ENCODE measurements around the gene GDF11. TPM values are rescaled to one million over a fixed set of nuclear protein-coding genes. Genes with fewer than 3 reads are reported as not detected.
A peak's percentile ranks its signal among the peaks of the same experiment; 100 is the strongest.

The GDF11 gene
- 6.1 TPM for total RNA-seq

DNA sequence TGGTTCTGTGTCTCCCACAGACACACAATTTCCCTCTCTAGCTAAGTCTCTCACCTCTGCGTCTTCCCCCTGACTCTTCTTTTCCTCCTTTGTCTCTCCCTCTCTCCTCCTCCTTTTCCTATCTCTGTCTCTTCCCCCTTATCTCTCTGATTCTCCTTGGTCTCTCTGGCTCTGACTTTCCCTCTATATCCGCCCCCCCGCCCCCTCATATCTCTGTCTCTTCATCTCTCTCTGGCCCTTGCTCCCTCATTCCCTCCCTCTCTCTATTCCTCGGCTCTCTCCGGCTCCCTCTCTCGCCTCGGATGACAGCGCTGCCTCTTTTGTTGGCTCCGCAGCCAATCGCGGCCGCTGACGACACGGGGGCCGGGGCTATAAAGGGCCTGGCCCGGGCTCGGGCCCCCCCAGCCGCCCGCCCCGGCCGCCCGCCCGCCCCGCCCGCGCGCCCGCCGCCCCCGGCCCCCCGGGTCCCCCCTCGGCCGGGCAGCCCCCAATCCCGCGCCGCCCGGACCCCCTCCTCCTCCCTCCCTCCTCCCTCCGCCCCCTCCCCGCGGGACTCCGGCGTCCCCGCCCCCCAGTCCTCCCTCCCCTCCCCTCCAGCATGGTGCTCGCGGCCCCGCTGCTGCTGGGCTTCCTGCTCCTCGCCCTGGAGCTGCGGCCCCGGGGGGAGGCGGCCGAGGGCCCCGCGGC, at the start of gene GDF11:
Gene GDF11 (plus strand): TSS at position 404 of the 687 bp plus-strand sequence. CDS start 195 bp downstream, at position 599.
- DNase-seq (ENCODE audit: low spot score in 2 of 2) (peak; percentile 91 to 92), FAIRE-seq (no peak)

DNA sequence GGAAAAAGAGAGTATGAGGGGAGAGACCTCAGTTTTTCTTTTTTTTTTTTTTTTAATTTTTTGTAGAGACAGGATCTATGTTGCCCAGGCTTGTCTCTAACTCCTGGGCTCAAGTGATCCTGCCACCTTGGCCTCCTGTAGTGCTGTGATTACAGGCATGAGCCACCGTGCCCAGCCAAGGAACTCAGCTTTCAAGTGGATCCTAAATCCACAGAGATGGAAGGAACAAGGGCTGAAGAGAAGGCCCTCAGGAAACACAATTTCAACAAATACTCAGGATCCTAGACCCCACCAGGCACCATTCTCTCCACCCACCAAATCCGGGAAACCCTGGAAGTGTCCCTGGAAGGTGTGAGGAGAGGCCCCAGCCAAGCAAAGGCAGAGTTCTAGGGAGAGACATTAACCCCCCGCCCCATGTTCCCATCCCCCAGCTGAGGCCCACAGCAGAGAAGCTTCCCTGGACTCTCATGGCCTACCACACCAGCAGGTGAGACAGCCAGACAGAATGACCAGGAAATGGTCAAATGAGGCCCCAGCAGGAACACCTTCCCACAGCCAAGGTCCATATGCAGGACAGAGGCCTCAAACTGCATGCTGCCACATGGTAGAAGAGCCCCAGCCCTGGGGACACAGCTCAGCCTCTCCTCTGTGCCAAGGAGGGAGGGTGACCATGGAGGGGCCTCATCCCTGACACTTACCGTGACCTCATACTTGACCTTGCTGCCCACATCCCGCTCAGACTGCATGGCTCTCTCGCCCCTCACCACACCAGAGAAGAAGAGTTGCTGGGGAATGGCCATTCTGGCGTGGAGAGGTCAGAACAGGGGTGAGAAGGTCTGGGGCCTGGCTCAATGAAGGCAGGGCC, 49.4 kb upstream of the GDF11 start:
- no peak for DNase-seq (ENCODE audit: low spot score in 2 of 2)
- no peak for FAIRE-seq

DNA sequence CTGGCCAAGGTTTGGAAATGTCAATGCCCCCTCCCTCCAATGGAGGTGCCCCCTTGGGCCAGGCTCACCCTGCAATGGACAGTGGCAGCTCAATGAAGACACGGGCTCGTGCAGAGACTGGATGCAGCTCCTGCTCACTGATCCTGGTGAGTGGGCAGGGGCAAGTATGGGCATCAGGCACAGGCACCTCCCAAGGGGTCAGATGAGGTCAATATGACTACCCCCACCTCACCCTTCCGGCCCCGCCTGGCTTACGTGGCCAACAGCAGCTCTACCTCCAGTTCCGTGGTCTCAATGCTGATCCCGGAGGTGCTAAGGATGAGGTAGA, 48.8 kb upstream of the GDF11 start:
- FAIRE-seq (no peak), DNase-seq (ENCODE audit: low spot score in 2 of 2) (no peak)

DNA sequence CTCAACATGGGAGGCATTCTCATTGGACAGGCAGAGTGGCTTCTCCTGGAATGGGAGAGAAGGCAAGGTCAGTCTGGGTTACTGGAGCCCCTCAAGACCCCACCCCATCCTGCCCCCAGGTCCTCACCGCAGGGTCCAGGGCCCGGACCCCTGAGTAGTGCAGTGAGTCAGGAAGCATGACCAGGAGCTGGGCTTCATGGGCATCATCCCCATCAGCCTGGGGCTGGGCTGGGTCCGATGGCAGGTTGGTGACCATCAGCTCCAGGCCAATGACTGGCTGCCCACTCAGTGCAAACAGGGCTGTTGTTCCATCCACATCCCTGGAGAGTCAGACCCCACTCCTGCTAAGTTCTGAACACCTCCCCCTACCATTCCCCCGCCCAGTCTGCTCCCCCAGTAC, 48.3 kb upstream of the GDF11 start:
- FAIRE-seq (no peak), DNase-seq (ENCODE audit: low spot score in 2 of 2) (no peak)

DNA sequence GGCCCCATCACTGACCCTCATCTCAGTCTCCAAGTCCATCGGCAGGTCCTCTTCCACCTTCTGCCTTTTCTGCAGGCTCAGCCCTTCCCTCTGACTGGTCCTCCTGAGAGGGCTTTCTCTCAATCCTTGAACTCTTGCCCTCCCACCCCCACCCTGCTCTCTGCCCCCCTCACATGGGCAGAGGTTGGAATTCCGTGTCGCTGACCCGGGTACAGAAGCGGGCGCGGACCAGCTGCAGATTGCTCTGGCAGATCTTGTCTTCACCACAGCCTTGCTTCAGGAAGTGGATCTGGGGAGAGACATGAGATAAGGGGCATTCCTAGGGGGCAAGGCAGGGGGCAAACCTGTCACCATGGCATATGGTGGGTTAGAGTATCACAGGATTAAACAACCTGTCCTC, 47.6 kb upstream of the GDF11 start:
- FAIRE-seq (no peak), DNase-seq (ENCODE audit: low spot score in 2 of 2) (no peak)

DNA sequence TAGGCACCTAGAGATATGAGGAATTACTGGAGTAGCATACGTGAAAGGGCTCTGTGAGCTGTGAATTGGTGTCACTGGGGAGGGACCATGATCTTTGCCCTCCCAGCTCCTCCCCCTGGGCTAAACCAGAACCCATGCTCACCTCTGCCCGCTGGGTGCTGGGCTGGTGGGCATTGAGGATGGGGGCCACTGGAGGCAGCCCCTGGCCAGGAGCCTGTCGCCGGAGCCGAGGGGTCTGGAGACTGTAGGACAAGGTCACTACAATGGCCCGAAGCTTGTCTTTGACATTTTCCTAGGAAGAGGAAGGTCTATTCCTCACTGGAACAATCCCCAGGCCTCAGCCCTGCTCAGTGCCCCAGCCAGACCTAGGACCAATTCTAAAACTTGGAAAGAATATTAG, 46.8 kb upstream of the GDF11 start:
- FAIRE-seq, result no peak
- no peak for DNase-seq (ENCODE audit: low spot score in 2 of 2)

DNA sequence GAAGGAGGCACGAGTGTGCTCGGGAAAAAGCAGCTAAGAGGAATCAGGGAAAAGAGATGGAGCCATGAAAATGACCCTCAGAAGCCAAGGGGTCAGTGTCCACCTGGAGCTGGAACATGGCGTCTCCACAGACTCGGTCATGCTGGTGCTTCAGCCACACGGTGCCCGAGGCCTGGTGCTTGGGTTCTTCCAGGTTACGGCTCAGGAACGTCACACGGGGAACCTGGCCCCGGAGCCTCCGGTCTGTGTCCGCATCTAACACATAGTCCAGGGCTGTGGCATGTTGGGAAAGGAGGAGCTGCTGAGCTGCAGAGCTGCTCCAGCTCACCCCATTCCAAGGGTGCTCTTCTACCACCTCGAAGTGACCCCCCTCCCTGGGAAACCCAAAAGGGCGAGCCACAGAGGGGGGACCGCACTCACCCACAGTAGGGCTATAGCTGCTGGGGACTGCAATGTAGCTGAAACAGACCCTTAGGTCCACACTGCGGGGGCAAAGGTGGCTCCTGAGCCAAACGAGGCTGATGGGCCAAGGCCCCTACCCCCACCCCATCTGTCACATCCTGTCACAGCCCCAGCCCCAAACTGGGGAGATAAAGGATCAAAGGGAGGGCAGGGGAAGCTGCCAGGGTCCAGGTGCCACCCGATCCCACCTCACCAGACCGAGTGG, 46.0 kb upstream of the GDF11 start:
- DNase-seq (ENCODE audit: low spot score in 2 of 2), result no peak
- no peak for FAIRE-seq

DNA sequence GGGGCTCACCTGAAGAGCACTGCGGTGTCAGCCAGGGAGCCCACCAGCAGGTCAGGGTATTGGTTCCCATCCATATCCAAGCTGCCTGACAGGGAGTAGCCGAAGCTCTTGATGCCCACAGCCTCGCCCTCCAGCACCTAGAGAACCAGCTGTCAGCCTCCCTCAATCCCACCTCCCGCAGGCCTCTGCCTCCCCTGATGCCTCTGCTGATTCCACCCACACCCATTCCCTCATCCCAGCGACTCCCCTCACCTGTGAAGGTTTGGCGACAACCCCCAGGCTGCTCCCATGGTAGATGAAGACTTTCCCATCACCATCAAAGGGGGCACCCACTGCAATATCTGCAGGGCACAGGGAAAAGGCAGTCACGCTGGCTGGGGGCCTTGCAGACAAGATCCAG, 45.2 kb upstream of the GDF11 start:
- no peak for FAIRE-seq
- DNase-seq (ENCODE audit: low spot score in 2 of 2), result no peak

DNA sequence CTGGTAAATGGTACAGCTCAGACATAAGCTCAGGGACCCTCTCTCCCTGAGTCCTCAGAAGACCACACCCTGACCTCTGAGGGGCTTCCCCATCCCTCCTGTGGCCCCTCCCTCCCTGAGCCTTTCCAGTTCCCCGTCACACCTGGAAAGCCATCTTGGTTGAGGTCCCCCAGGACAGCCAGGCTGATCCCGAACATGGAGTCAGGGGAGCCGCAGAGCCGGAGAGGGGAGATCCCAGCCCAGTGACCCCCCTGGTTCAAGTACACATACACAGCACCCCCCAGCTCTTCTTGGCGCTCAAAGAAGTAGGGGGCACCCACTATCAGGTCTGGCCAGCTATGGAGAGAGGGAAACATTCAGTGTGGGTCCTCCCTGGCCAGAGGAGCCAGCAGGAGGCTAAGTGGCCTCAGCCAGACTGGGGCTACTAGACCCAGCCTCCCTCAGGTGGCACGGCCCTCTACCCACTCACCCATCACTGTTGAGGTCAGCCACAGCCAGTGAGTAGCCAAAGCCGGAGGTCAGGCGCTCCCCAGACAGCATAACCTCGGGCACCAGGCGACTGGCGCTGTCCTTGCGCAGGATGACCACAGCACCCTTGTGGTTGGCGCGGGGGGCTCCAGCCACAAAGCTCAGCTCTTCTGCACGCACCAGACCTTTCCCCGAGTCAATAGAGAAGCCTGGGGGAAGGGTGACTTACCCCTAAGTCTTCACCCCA, 44.5 kb upstream of the GDF11 start:
- DNase-seq (ENCODE audit: low spot score in 2 of 2) (no peak), FAIRE-seq (no peak)

DNA sequence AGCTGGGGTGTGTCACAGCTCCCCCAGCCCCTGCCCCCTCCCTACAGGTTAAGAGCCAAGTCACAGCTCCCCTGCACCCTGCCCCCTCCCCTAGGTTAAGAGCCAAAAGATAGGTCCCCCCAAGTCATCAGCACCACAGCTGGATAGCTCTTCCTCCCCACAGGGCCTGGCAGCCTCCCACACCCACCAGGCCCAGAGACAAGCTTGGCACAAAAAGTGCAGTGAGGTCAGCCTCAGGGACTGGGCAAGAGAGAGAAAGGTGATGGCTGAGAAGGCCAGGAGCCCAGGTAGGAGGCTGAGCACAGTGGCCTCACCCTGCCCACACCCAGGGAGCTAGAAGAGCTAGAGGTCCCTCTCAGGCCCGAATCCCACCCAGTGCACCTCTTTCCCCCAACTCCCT, 44.0 kb upstream of the GDF11 start:
- FAIRE-seq, result no peak
- DNase-seq (ENCODE audit: low spot score in 2 of 2), result no peak

DNA sequence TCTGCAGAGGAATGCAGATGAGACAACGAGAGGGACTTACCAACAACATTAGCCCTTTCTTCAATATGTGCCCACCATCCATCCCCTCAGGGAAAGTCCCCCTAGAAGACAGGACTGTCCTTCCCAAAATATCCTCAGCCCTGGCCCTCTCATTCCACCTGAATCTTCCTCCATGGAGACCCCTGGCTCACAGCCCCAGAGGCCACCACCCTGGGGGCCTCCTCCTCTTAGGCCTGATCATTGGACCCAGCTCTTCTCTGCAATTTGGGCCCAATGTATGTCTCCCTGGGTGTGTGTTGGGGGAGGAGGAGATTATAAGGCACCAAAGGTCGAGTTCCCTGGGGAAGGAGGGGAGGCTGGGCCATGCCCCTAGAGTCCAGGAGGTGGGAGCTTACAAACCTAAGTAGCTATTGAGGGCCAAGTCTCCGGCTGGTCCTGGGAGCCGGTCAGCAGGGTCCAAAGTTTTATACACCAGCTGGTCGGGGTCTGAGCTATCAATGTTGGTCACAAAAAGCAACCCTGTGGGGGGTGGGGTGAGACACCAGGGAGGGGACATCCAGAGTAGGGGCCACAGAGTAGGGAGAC, 43.4 kb upstream of the GDF11 start:
- FAIRE-seq (no peak), DNase-seq (ENCODE audit: low spot score in 2 of 2) (no peak)

DNA sequence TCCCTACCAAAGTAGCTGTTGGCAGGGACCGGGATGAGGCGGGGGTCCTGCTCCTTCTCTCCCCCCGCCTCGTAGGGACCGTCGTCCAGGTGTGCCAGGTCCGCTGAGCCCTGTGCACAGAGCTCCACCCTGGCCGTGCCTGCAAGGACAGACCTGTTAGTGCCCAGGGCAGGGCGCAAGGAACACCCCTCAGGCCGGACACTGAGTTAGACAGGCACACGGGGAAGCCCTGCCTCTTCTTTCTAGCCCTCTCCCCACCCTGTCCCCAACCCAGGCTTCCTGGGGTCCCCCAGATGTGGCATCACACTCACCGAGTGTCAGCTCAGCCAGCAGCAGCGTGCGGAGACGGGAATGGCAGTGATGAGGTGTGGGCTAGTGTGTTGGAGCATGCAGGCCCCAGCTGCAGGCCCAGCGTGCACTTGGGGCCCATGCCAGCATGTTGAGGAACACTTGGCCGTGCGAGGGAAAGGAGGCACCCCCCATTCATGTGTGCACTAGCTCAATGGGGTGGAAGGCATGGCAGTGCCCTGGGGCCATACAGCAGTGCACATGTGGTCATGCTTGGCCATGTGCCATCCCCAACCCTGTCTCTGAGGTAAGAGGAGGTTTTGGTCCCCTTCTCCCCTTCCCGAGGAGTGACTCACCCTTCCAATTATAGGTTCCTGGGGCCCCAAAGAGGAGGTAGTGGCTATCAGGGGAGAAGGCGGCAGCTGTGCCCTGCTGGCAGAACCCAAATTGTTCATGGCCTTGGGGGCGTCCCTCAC, 42.5 kb upstream of the GDF11 start:
- DNase-seq (ENCODE audit: low spot score in 2 of 2) (no peak), FAIRE-seq (no peak)

DNA sequence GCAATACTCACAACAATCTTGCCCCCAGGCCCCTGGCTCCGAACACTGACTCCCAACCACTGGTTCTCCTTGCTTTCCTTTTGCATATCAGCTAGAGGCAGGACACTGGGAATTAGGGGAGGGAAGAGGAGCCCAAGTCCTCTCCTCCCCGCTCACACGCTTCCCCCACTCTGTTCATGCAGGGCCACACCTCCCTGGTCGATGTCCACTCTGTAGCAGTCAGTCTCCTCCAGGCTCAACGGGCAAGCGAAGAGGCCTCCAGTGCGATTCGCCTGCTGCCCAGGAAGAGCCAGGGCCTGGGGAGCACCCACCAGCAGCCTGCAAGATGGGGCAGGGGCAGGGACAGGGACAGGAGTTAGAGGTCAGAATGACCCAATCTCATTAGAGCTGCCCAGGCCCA, 40.1 kb upstream of the GDF11 start:
- no peak for FAIRE-seq
- no peak for DNase-seq (ENCODE audit: low spot score in 2 of 2)

DNA sequence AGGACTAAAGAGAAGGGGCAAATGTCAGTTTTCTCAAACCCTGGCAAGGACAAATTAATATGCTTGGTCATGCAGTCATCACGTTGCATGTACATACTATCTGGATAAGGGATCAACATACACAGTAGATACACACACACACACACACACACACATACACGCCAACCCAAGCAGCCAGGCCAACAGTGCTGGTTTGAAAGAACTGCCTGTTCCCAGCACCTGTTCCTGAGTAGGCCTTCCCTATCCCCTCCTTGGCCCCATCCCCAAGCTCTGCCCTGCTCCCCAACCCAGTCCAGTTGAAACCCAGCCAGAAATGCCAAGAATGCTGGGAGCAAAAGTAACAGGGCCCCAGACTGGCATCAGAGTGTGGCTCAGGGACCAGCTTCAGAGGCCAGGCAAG, 39.6 kb upstream of the GDF11 start:
- FAIRE-seq (no peak), DNase-seq (ENCODE audit: low spot score in 2 of 2) (no peak)

DNA sequence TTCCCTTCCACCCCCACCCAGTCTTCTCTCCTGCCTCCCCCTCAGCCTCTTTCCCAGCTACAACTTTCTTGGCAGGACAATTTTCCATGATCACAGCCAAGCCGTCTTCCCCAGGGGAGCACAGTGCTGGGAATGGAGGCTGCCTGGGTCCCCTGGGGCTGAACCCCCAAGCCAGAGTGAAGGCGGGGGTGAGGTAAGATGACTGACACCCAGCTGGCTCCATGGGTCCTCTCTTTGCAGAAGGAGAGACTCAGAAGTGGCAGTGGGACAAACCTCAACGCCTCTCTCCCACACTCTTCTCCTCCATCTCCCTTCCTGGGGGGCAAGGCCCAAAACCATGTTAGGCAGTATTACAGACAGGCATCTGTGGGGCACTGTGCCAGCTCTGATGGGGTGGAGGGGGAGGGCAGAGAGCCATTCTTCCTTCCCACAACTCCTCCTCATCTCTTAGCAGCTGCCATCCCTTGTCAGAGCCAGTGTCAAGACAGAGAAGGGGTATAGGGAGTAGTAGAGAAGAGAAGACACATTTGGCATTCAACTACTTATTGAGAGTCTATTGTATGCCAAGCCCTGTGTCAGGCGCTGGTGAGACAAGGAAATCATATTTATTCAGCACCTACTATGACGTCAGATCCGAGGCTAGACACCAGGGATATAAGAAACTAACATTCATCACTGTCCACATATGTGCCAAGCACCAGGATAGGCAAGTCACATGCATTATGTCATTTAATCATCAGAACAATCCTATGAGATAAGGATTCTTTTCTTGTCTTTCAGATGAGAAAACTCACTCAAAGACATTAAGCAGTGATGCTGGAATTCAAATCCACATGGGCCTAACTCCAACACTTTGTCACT, 38.8 kb upstream of the GDF11 start:
- FAIRE-seq (no peak), DNase-seq (ENCODE audit: low spot score in 2 of 2) (no peak)

DNA sequence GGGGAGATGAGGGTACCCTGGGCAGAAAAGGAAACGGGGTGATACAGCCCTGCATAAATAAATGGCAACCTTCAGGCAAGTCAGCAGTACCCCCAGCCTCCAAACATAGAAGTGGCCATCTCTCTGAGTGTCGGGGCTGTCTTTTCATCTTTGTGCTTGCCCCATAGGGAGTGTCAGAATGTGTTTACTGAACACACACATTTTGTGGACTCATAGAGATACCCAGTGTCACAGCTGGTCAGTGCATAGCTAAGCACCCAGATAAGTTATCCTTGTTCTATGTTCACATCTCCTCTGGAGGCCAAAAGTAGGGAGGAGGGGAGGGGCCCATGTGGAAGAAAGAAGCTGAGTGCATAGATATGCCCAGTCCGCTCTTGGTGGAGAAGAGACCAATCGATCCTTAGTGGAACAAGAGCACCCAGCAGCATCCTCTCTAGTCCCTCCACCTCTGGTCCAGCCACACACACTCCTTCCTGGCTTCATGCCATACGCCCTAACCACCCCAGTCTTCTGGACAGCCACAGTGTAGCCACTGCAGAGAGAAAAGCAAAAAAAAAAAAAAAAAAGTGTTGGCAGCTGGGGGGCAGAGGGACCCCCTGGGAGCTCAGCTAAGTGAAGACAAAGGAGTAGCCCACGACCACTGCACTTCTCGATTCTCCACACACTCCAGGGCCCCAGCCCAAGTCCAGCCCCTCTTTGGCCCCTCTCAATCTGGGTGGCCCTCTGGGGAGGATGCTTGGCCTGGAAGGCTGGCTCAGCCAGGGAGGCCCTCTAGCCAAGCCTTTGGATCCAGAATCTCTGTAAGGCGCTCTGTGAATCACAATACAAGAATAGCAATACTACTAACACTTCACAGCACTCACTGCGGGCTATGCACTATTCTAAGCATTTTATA, 37.9 kb upstream of the GDF11 start:
- DNase-seq (ENCODE audit: low spot score in 2 of 2), result no peak
- no peak for FAIRE-seq

DNA sequence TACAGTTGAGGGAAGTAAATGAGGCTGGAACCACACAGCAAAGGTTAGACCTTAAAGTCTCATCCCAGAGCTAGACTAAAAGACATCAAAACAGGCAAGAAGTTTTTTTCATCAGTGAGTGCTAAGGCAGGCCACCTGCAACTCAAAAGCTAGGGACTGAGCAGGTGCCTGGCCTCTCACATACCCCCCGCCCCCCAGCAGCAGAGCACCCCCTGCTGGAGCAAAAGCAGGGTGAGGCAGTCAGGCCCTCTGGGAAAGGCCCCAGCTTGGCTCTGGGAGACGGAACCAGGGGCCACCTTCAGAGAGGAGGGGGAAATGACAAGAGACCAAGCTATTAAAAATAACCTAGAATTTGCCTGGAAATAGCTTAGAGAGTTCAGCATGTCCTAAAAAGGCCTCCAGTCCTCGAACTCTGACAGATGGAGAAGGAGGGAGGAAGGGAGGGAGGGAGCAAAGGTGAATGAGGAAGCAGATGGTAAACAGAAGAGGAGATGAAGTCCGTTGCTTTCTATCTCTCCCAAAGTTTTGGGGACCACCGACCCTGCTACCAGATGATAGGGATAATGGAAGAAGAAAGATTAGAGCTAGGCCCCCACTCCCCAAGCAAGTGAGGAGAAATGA, 37.0 kb upstream of the GDF11 start:
- no peak for FAIRE-seq
- DNase-seq (ENCODE audit: low spot score in 2 of 2), result no peak

Measured in frontal cortex (tissue), 4 donors.